ENCODE measurements around the gene DNAJC22.

DNA sequence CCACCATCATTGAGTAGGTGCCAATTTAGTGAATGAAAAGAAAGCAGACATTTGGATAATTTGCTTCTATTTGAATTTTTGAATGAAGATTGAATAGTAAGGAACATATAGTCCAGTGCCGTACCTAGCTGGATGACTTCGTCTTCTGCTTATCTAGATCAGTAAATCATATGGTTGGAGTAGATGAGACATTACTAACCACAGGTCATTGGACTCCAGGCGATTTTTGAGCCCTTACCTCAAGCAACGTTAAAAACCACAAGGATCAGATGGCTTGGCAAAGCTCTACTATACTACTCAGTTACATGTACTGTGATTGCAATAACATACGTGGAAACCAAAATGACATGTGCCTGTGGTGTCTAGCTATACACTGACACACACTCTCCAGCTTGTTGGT lies 18.9 kb downstream of the DNAJC22 start:
- TF ChIP-seq, protein P1, sequence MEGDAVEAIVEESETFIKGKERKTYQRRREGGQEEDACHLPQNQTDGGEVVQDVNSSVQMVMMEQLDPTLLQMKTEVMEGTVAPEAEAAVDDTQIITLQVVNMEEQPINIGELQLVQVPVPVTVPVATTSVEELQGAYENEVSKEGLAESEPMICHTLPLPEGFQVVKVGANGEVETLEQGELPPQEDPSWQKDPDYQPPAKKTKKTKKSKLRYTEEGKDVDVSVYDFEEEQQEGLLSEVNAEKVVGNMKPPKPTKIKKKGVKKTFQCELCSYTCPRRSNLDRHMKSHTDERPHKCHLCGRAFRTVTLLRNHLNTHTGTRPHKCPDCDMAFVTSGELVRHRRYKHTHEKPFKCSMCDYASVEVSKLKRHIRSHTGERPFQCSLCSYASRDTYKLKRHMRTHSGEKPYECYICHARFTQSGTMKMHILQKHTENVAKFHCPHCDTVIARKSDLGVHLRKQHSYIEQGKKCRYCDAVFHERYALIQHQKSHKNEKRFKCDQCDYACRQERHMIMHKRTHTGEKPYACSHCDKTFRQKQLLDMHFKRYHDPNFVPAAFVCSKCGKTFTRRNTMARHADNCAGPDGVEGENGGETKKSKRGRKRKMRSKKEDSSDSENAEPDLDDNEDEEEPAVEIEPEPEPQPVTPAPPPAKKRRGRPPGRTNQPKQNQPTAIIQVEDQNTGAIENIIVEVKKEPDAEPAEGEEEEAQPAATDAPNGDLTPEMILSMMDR (conservative IDR thresholded peaks at IDR 0.05 in 1 of 2, IDR thresholded peaks at IDR 0.05 in 1 of 2; ENCODE audit: extremely low read depth in 1 of 2, insufficient read depth in 1 of 2, low read depth in 1 of 2, low read length in 2 of 2) = no peak
- no peak for TF ChIP-seq EZH2 (IDR thresholded peaks at IDR 0.05; ENCODE audit: borderline replicate concordance, low read length)

All from mammary epithelial cell (primary cell).